ENCODE data around the gene PTPRN2. TPM values are rescaled to one million over a fixed set of nuclear protein-coding genes. Genes with fewer than 3 reads are reported as not detected.
"Not testable (repeated sequence)": the region's sequence is repeated elsewhere in the genome, so short reads cannot be mapped to it uniquely, and the experiment has no call there.

PTPRN2 gene
- total RNA-seq, 4 donors from 2014 or later: 14.9 to 34.3 (median 21.3) TPM

- peak in 1 of 3 donors; percentile 40 for DNase-seq
- Histone ChIP-seq H3K36me3 (no peaks in the 10 kb centered on the region), H3K27ac (no peak overlapping the region), H3K4me3 (no peak overlapping the region), H3K9me3 (no peaks in the 10 kb centered on the region), H3K27me3 (no peaks in the 10 kb centered on the region), H3K4me1 (no peaks in the 10 kb centered on the region)
- no peak for TF ChIP-seq POLR2A (IDR thresholded peaks at IDR 0.05)
- TF ChIP-seq, protein P1, sequence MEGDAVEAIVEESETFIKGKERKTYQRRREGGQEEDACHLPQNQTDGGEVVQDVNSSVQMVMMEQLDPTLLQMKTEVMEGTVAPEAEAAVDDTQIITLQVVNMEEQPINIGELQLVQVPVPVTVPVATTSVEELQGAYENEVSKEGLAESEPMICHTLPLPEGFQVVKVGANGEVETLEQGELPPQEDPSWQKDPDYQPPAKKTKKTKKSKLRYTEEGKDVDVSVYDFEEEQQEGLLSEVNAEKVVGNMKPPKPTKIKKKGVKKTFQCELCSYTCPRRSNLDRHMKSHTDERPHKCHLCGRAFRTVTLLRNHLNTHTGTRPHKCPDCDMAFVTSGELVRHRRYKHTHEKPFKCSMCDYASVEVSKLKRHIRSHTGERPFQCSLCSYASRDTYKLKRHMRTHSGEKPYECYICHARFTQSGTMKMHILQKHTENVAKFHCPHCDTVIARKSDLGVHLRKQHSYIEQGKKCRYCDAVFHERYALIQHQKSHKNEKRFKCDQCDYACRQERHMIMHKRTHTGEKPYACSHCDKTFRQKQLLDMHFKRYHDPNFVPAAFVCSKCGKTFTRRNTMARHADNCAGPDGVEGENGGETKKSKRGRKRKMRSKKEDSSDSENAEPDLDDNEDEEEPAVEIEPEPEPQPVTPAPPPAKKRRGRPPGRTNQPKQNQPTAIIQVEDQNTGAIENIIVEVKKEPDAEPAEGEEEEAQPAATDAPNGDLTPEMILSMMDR (IDR thresholded peaks at IDR 0.05): no peak
Observed at GRCh38 chr7:157594306-157594705, 993.3 kb downstream of the PTPRN2 start.

DNA sequence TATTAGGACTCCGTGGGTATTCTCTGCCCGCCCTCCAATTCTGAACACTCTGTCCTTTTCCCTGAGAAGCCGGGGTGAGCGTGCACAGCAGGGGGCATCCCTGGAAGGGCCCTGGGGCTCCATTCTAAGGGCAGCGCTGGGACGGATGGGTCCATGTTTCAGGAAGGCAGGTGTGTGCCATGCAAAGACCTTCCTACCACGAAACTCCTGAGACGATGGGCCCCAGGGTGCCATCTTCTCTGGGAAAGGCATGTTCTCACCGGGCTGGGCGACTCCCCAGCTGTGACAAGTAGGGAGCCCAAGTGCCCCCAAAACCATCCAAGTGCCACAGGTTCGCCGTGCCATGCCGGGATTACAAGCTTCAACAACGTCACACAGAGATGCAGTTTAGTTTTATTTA lies 994.1 kb downstream of the PTPRN2 start:
- H3K27ac ChIP-seq: no peak overlapping the region
- no peaks in the 10 kb centered on the region for H3K27me3 ChIP-seq
- no peaks in the 10 kb centered on the region for H3K9me3 ChIP-seq
- TF ChIP-seq, protein P1 (IDR thresholded peaks at IDR 0.05): no peak
- TF ChIP-seq POLR2A (IDR thresholded peaks at IDR 0.05): no peak
- peak in 1 of 3 donors; percentile 16 for DNase-seq
- H3K4me3 ChIP-seq: no peak overlapping the region
- H3K4me1 ChIP-seq: no peaks in the 10 kb centered on the region
- H3K36me3 ChIP-seq: no peaks in the 10 kb centered on the region

DNA sequence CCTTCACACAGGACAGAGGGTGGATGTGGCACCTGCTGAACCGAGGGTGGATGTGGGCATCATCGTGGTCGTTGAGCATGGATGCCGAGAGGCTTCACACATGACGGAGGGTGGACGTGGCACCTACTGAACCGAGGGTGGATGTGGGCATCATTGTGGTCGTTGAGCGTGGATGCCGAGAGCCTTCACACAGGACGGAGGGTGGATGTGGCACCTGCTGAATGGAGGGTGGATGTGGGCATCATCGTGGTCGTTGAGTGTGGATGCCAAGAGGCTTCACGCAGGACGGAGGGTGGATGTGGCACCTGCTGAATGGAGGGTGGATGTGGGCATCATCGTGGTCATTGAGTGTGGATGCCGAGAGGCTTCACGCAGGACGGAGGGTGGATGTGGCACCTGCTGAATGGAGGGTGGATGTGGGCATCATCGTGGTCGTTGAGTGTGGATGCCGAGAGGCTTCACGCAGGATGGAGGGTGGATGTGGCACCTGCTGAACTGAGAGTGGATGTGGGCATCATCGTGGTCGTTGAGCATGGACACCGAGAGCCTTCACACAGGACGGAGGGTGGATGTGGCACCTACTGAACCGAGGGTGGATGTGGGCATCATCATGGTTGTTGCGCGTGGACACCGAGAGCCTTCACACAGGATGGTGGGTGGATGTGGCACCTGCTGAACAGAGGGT lies 994.8 kb downstream of the PTPRN2 start:
- H3K9me3 ChIP-seq, H3K4me1 ChIP-seq, H3K36me3 ChIP-seq, H3K27me3 ChIP-seq, H3K27ac ChIP-seq, H3K4me3 ChIP-seq: not testable (repeated sequence)
- peak in 1 of 3 donors; percentile 14 for DNase-seq

- peak in 1 of 3 donors; percentile 6 for DNase-seq
- Histone ChIP-seq H3K9me3 (no peaks in the 10 kb centered on the region), H3K27me3 (no peaks in the 10 kb centered on the region), H3K4me1 (no peaks in the 10 kb centered on the region), H3K4me3 (no peak overlapping the region), H3K36me3 (no peaks in the 10 kb centered on the region), H3K27ac (no peak overlapping the region)
- TF ChIP-seq POLR2A (IDR thresholded peaks at IDR 0.05): no peak
- TF ChIP-seq, protein P1 (IDR thresholded peaks at IDR 0.05): no peak
Observed at GRCh38 chr7:157590526-157590925, 997.1 kb downstream of the PTPRN2 start.

DNA sequence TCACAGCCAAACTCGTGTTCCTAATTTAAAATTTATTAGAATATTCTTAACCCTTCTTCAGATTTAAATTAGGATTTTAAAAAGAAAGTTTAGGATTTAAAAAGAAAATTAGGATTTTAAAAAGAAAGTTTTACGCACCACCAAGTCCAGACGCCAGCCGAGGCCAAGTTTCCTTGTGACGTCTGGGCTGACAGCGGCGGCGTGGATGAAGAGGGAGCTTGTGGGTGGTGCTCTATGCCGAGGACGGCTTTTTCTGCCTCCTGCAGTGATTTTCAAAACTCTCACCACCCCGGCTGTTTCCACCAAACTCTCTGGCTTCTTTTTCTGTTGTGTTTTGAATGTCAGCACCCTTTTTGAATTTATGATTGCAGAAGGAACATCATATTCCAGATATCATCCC lies 997.9 kb downstream of the PTPRN2 start:
- no peak overlapping the region for H3K4me3 ChIP-seq
- H3K36me3 ChIP-seq: no peaks in the 10 kb centered on the region
- no peak for TF ChIP-seq POLR2A (IDR thresholded peaks at IDR 0.05)
- TF ChIP-seq, protein P1 (IDR thresholded peaks at IDR 0.05): no peak
- no peaks in the 10 kb centered on the region for H3K4me1 ChIP-seq
- H3K9me3 ChIP-seq: no peaks in the 10 kb centered on the region
- DNase-seq: no peak
- H3K27ac ChIP-seq: no peak overlapping the region
- H3K27me3 ChIP-seq: no peaks in the 10 kb centered on the region

GRCh38 chr7:157587805-157588560 lies 999.6 kb downstream of the PTPRN2 start:
- no peaks in the 10 kb centered on the region for H3K36me3 ChIP-seq
- H3K27ac ChIP-seq: no peak overlapping the region
- H3K9me3 ChIP-seq: no peaks in the 10 kb centered on the region
- TF ChIP-seq, protein P1 (IDR thresholded peaks at IDR 0.05): no peak
- TF ChIP-seq POLR2A (IDR thresholded peaks at IDR 0.05): no peak
- H3K4me1 ChIP-seq: no peaks in the 10 kb centered on the region
- H3K4me3 ChIP-seq: no peak overlapping the region
- H3K27me3 ChIP-seq: no peaks in the 10 kb centered on the region
- peak in 1 of 3 donors; percentile 21 for DNase-seq
